HT1080 (cell line): Measurements from ENCODE around the gene BIRC5. TPM values are rescaled to one million over a fixed set of nuclear protein-coding genes. Genes with fewer than 3 reads are reported as not detected.

Experiments
- DNase-seq: peaks from one replicate; pipeline ENCODE4 v3.0.0-alpha.2; 2015; ENCODE audit warnings: low read depth
- total RNA-seq: library from RNA; depleted of rRNA; stranded (reverse); fragments of >200 nt; shearing (Covaris generic); gene quantifications from 2 replicates; pipeline ENCODE4 v1.2.3, GENCODE V29; 2014

BIRC5 gene
- total RNA-seq, 1 experiment from 2014 or later: 195 TPM

GRCh38 chr17:78183916-78184315 lies 30.1 kb upstream of the BIRC5 start:
- DNase-seq: no peak

GRCh38 chr17:78184351-78184750 lies 29.7 kb upstream of the BIRC5 start:
- no peak for DNase-seq

GRCh38 chr17:78184868-78185267 lies 29.2 kb upstream of the BIRC5 start:
- no peak for DNase-seq

GRCh38 chr17:78185981-78186691 lies 27.9 kb upstream of the BIRC5 start:
- DNase-seq: peak; percentile 59

- DNase-seq: peak; percentile 98
Observed at GRCh38 chr17:78186692-78187595, 27.1 kb upstream of the BIRC5 start, which contains the start of the genes AFMID and TK1. AFMID (plus strand) TSS chr17:78187362; CDS start chr17:78187371, 9 bp downstream. TK1 (minus strand) TSS chr17:78187052; CDS start chr17:78186994, 58 bp downstream.

GRCh38 chr17:78196716-78197115 lies 17.3 kb upstream of the BIRC5 start:
- DNase-seq: no peak

GRCh38 chr17:78197147-78197832 lies 16.8 kb upstream of the BIRC5 start:
- no peak for DNase-seq

- DNase-seq: no peak
Observed at GRCh38 chr17:78200451-78200850, 13.6 kb upstream of the BIRC5 start.

- DNase-seq: no peak
Observed at GRCh38 chr17:78202666-78203065, 11.4 kb upstream of the BIRC5 start.

GRCh38 chr17:78204387-78205123 lies 9.5 kb upstream of the BIRC5 start:
- no peak for DNase-seq

- no peak for DNase-seq
Observed at GRCh38 chr17:78205124-78205775, 8.8 kb upstream of the BIRC5 start.

GRCh38 chr17:78206298-78206697 lies 7.8 kb upstream of the BIRC5 start:
- DNase-seq: no peak

- DNase-seq: no peak
Observed at GRCh38 chr17:78208486-78208885, 5.6 kb upstream of the BIRC5 start.

GRCh38 chr17:78210111-78210510 lies 3.9 kb upstream of the BIRC5 start:
- DNase-seq: no peak

- DNase-seq: no peak
Observed at GRCh38 chr17:78211032-78211431, 3.0 kb upstream of the BIRC5 start.

- DNase-seq: no peak
Observed at GRCh38 chr17:78214706-78215061, 631 bp downstream of the BIRC5 start.

- no peak for DNase-seq
Observed at GRCh38 chr17:78219396-78220150, 5.5 kb downstream of the BIRC5 start.

GRCh38 chr17:78223061-78223460 lies 9.0 kb downstream of the BIRC5 start:
- DNase-seq: no peak

GRCh38 chr17:78223765-78224164 lies 9.7 kb downstream of the BIRC5 start:
- DNase-seq: no peak
